HepG2 (cell line): ENCODE measurements around the gene WWP2. TPM values are rescaled to one million over a fixed set of nuclear protein-coding genes. Genes with fewer than 3 reads are reported as not detected.

Source experiments
- ATAC-seq: fragments of 200-7000 bp; cut with Tn5 transposase; 3 replicates; pipeline ENCODE4 v1.9.1; 2020; ENCODE audit warnings: mild to moderate bottlenecking, moderate library complexity
- BruUV-seq: library from RNA; stranded (reverse); fragments of 400-500 nt; replicated peaks from 2 replicates; lab custom pipeline; 2021; lab: Mats Ljungman, UMichigan
- CTCF ChIA-PET: fragments of 300-600 bp; formaldehyde crosslinking; extraction: SDS; loops from one replicate; lab custom pipeline; 2021; ENCODE audit warnings: low total read pairs, inconsistent platforms, low intra/inter-chr PET ratio; lab: Yijun Ruan, JAX
- POLR2A ChIA-PET: fragments of 350-600 bp; sonication (Branson Sonifier 250); formaldehyde crosslinking; loops from one replicate; lab custom pipeline; 2020; ENCODE audit warnings: antibody characterized with exemption, inconsistent platforms; lab: Yijun Ruan, JAX
- DNase-seq: peaks from one replicate; pipeline ENCODE4 v3.0.0-alpha.2; 2015; ENCODE audit warnings: low spot score
- FAIRE-seq: peaks from 3 replicates; lab custom pipeline; 2011; peaks lifted over from hg19 to GRCh38; lab: Jason Lieb, UNC
- H2AFZ ChIP-seq: one replicate; pipeline ENCODE4 v1.6.1; 2011; ENCODE audit warnings: low read length, inconsistent platforms
- H3K27ac ChIP-seq: fragments of 300-600 bp; 3 replicates; pipeline ENCODE4 v1.8.0; 2011; ENCODE audit warnings: mixed run types, mild to moderate bottlenecking, mixed read lengths, low read length, inconsistent platforms; ENCODE audit not compliant: insufficient read depth; ENCODE audit errors: extremely low read length
- H3K27me3 ChIP-seq, 2 experiments: fragments of 200-600 bp in 1 of 2; 2 replicates in 1 of 2; 3 replicates in 1 of 2; pipeline versions ENCODE4 v1.6.0 to v1.8.0; 2011; ENCODE audit warnings: low read length in 2 of 2, mild to moderate bottlenecking in 2 of 2, moderate library complexity in 2 of 2, inconsistent platforms in 1 of 2; ENCODE audit not compliant: insufficient read depth in 2 of 2, control insufficient read depth in 1 of 2
- H3K36me3 ChIP-seq, 2 experiments: fragments of 200-600 bp in 1 of 2; replicated peaks in 1 of 2; 2 replicates in 1 of 2; 3 replicates in 1 of 2; pipeline versions ENCODE4 v1.5.1 to v1.8.0; 2011; ENCODE audit warnings: low read length in 2 of 2, inconsistent platforms in 1 of 2; ENCODE audit not compliant: insufficient read depth in 2 of 2, control insufficient read depth in 1 of 2
- H3K4me1 ChIP-seq: 2 replicates; pipeline ENCODE4 v1.5.1; 2012; ENCODE audit warnings: low read length, inconsistent platforms; ENCODE audit not compliant: insufficient read depth
- H3K4me2 ChIP-seq: 2 replicates; pipeline ENCODE4 v1.6.0; 2011; ENCODE audit warnings: low read depth, low read length, inconsistent platforms
- H3K4me3 ChIP-seq, 3 experiments: fragments of 200-600 bp in 1 of 3; sonication (generic), shearing (Covaris generic) in 1 of 3; replicated peaks in 1 of 3; 2 replicates each; pipeline ENCODE4 v1.5.1; 2011 to 2016; ENCODE audit warnings: low read length in 3 of 3, inconsistent platforms in 2 of 3, low read depth in 2 of 3, mild to moderate bottlenecking in 2 of 3, control low read depth in 1 of 3, mixed read lengths in 1 of 3; ENCODE audit not compliant: insufficient read depth in 1 of 3
- H3K79me2 ChIP-seq: one replicate; pipeline ENCODE4 v1.6.1; 2011; ENCODE audit warnings: low read length, inconsistent platforms; ENCODE audit not compliant: insufficient read depth
- H3K9ac ChIP-seq: 2 replicates; pipeline ENCODE4 v1.6.0; 2011; ENCODE audit warnings: mild to moderate bottlenecking, low read depth, low read length, inconsistent platforms; ENCODE audit not compliant: insufficient read depth
- H3K9me3 ChIP-seq: 2 replicates; pipeline ENCODE4 v1.5.1; 2012; ENCODE audit warnings: mild to moderate bottlenecking, low read length
- H4K20me1 ChIP-seq: 2 replicates; pipeline ENCODE4 v1.6.0; 2011; ENCODE audit warnings: inconsistent platforms, mild to moderate bottlenecking, low read length, moderate library complexity; ENCODE audit not compliant: insufficient read depth
- ARID2 ChIP-seq: sonication (generic); formaldehyde crosslinking; IDR thresholded peaks from 2 replicates; pipeline ENCODE4 v1.8.1; 2022; ENCODE audit warnings: mild to moderate bottlenecking, missing genetic modification reagents, borderline replicate concordance
- HOXD1 ChIP-seq: sonication (generic); formaldehyde crosslinking; IDR thresholded peaks from 2 replicates; pipeline ENCODE4 v1.5.0; 2020; ENCODE audit warnings: missing genetic modification reagents
- ZNF557 ChIP-seq: sonication (generic); formaldehyde crosslinking; IDR thresholded peaks from 2 replicates; pipeline ENCODE4 v1.4.0; 2020; ENCODE audit warnings: missing genetic modification reagents
- ZNF879 ChIP-seq: sonication (generic); formaldehyde crosslinking; IDR thresholded peaks from 2 replicates; pipeline ENCODE4 v1.8.1; 2023; ENCODE audit warnings: missing genetic modification reagents
- WGBS: methylation state at CpG from one replicate; pipeline ENCODE4 v1.1.6; 2017; ENCODE audit warnings: low lambda C conversion rate; 5-methylcytosine and 5-hydroxymethylcytosine counted together
- in situ Hi-C: cut with HindIII; loops from 2 replicates; pipeline ENCODE4 v1.10.0; 2017; ENCODE audit warnings: low pct_unique_long_range_greater_than_20kb; ENCODE audit not compliant: extremely low pct_ligation_motif_present
- intact Hi-C: fragments of 100-400 bp; cut with micrococcal nuclease; formaldehyde crosslinking; loops from one replicate; pipeline ENCODE4 v1.10.0; 2022; ENCODE audit not compliant: unreplicated experiment
- polyA plus RNA-seq, 8 experiments: library from polyadenylated mRNA; depleted of rRNA in 3 of 8; stranded (reverse) in 7 of 8; unstranded in 1 of 8; fragments of >200 nt; fragmentation: Illumina TruSeq in 4 of 8; extraction: Trizol in 4 of 8; gene quantifications; 2 replicates each; pipeline versions ENCODE4 v1.2.1 to v1.2.3, GENCODE V29; 2011 to 2016; ENCODE audit warnings: low read depth in 4 of 8, missing spikeins in 1 of 8, mixed read lengths in 1 of 8; ENCODE audit not compliant: insufficient read depth in 1 of 8
- total RNA-seq, 5 experiments: library from RNA; depleted of rRNA; stranded (reverse); fragments of >200 nt; fragmentation: Illumina TruSeq; extraction: Trizol; gene quantifications; 2 replicates each; pipeline ENCODE4 v1.2.3, GENCODE V29; 2016; ENCODE audit warnings: low read depth in 1 of 5
- TF ChIP-seq, protein P1 (sequence below): sonication (generic); formaldehyde crosslinking; IDR thresholded peaks from 2 replicates; pipeline ENCODE4 v1.4.0; 2020; ENCODE audit warnings: missing genetic modification reagents
- TF ChIP-seq, protein P2 (sequence below): sonication (generic); formaldehyde crosslinking; IDR thresholded peaks from 2 replicates; pipeline ENCODE4 v1.5.1; 2020; ENCODE audit warnings: mild to moderate bottlenecking, missing genetic modification reagents, moderate library complexity

Gene WWP2
- total and polyA plus RNA-seq, 2 of the 13 experiments (the other 11 are each of a cell fraction or from before 2014, with no cell fraction given): 11.4 to 28.2 TPM

DNA sequence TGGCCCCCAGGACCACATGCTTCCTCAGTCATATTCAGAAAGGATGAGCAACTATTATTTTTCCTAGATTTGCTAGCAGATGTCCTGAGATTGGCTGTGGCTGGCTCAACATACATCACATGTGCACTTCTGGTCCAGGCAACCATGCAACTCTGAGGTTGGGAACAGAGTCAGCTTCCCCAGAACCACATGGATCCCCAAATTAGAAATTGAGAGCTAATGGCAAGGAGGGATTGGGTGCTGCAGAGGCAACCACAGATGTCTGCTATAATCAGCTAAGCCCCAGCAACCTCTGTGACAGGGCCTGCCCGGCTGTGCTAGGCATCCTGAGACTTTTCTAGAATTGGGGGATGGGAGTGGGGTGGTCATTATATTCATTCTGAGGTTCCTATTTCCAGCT is 155.2 kb downstream of the WWP2 start (continued):
- TF ChIP-seq, protein P1, sequence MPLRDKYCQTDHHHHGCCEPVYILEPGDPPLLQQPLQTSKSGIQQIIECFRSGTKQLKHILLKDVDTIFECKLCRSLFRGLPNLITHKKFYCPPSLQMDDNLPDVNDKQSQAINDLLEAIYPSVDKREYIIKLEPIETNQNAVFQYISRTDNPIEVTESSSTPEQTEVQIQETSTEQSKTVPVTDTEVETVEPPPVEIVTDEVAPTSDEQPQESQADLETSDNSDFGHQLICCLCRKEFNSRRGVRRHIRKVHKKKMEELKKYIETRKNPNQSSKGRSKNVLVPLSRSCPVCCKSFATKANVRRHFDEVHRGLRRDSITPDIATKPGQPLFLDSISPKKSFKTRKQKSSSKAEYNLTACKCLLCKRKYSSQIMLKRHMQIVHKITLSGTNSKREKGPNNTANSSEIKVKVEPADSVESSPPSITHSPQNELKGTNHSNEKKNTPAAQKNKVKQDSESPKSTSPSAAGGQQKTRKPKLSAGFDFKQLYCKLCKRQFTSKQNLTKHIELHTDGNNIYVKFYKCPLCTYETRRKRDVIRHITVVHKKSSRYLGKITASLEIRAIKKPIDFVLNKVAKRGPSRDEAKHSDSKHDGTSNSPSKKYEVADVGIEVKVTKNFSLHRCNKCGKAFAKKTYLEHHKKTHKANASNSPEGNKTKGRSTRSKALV (CRISPR knock-in tag): no peak
- TF ChIP-seq HOXD1 (CRISPR knock-in tag) (no peak), ZNF557 (CRISPR knock-in tag) (no peak), ZNF879 (no peak)

DNA sequence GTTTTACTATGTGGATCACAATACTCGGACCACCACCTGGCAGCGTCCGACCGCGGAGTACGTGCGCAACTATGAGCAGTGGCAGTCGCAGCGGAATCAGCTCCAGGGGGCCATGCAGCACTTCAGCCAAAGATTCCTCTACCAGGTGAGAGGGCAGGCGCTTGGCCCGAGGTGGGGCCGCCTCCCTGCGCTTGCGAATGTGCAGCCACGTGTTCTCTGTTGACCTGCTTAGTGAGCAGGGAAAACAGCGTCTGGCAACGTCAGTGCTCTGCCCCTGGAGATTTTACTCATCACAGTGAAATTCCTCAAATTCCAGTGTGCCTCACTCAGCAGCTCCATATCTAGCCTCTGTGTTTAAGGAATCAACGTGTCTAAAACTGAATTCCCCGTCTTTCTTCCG is 155.6 kb downstream of the WWP2 start:
- Histone ChIP-seq H3K79me2 (no peaks in the 10 kb centered on the region), H3K36me3 (peaks cover 4 to 7% of the 10 kb centered on the region in 2 experiments; a peak in 2 of 5 replicates), H4K20me1 (no peaks in the 10 kb centered on the region), H3K27me3 (no peaks in the 10 kb centered on the region), H3K9ac (no peak overlapping the region), H2AFZ (no peak overlapping the region), H3K4me3 (no peak overlapping the region), H3K27ac (no peak overlapping the region), H3K4me2 (no peak overlapping the region), H3K9me3 (no peaks in the 10 kb centered on the region), H3K4me1 (no peaks in the 10 kb centered on the region)
- no peak for FAIRE-seq
- ChIA-PET CTCF (no interaction called here), POLR2A (no interaction called here)
- in situ Hi-C loops (no loop called here), intact Hi-C loops (no loop called here)
- no TSS peak for BruUV-seq
- TF ChIP-seq ARID2 (CRISPR knock-in tag): no peak
- TF ChIP-seq, protein P2, sequence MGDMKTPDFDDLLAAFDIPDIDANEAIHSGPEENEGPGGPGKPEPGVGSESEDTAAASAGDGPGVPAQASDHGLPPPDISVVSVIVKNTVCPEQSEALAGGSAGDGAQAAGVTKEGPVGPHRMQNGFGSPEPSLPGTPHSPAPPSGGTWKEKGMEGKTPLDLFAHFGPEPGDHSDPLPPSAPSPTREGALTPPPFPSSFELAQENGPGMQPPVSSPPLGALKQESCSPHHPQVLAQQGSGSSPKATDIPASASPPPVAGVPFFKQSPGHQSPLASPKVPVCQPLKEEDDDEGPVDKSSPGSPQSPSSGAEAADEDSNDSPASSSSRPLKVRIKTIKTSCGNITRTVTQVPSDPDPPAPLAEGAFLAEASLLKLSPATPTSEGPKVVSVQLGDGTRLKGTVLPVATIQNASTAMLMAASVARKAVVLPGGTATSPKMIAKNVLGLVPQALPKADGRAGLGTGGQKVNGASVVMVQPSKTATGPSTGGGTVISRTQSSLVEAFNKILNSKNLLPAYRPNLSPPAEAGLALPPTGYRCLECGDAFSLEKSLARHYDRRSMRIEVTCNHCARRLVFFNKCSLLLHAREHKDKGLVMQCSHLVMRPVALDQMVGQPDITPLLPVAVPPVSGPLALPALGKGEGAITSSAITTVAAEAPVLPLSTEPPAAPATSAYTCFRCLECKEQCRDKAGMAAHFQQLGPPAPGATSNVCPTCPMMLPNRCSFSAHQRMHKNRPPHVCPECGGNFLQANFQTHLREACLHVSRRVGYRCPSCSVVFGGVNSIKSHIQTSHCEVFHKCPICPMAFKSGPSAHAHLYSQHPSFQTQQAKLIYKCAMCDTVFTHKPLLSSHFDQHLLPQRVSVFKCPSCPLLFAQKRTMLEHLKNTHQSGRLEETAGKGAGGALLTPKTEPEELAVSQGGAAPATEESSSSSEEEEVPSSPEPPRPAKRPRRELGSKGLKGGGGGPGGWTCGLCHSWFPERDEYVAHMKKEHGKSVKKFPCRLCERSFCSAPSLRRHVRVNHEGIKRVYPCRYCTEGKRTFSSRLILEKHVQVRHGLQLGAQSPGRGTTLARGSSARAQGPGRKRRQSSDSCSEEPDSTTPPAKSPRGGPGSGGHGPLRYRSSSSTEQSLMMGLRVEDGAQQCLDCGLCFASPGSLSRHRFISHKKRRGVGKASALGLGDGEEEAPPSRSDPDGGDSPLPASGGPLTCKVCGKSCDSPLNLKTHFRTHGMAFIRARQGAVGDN (CRISPR knock-in tag): 0 out of 2 replicates have a peak, but pooled peaks have one; percentile 12
- ATAC-seq: no peak
- whole genome bisulfite sequencing: 91% methylated on average over 19 of the region's 20 CpGs
- DNase-seq: no peak
